Testis (tissue), 2 donors: Measurements from ENCODE around the gene CHM.
"Not testable (repeated sequence)": the region's sequence is repeated elsewhere in the genome, so short reads cannot be mapped to it uniquely, and the experiment has no call there.

Experiments used
- POLR2A ChIP-seq: fragments of 450-650 bp; IDR thresholded peaks from one replicate; pipeline ENCODE4 v1.6.1; 2017; ENCODE audit warnings: antibody characterized with exemption, mild to moderate bottlenecking, moderate library complexity
- TF ChIP-seq, protein P1 (sequence below), 3 experiments: fragments of 450-650 bp in 2 of 3; fragments of 200-600 bp in 1 of 3; sonication (generic) in 1 of 3; IDR thresholded peaks; one replicate each; pipeline ENCODE4 v1.5.1; 2016 to 2019; ENCODE audit warnings: antibody characterized with exemption in 3 of 3, mild to moderate bottlenecking in 2 of 3, moderate library complexity in 1 of 3

DNA sequence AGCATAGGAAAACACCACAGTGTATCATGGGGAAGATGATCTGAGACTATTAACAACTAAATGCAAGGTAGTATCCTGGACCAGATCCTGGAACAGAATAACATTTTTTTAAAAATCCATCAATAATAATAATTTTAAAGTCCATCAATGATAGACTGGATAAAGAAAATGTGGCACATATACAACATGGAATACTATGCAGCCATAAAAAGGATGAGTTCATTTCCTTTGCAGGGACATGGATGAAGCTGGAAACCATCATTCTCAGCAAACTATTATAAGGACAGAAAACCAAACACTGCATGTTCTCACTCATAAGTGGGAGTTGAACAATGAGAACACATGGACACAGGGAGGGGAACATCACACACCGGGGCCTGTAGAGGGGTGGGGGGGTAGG lies 37.6 kb downstream of the CHM start:
- TF ChIP-seq, protein P1, sequence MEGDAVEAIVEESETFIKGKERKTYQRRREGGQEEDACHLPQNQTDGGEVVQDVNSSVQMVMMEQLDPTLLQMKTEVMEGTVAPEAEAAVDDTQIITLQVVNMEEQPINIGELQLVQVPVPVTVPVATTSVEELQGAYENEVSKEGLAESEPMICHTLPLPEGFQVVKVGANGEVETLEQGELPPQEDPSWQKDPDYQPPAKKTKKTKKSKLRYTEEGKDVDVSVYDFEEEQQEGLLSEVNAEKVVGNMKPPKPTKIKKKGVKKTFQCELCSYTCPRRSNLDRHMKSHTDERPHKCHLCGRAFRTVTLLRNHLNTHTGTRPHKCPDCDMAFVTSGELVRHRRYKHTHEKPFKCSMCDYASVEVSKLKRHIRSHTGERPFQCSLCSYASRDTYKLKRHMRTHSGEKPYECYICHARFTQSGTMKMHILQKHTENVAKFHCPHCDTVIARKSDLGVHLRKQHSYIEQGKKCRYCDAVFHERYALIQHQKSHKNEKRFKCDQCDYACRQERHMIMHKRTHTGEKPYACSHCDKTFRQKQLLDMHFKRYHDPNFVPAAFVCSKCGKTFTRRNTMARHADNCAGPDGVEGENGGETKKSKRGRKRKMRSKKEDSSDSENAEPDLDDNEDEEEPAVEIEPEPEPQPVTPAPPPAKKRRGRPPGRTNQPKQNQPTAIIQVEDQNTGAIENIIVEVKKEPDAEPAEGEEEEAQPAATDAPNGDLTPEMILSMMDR (IDR thresholded peaks at IDR 0.05): not testable (repeated sequence)
- TF ChIP-seq POLR2A: not testable (repeated sequence)
